PFSK-1 (cell line): ENCODE results near the gene OGFR.

Source experiments
- POLR2AphosphoS5 ChIP-seq: IDR thresholded peaks from 2 replicates; pipeline ENCODE4 v1.6.1; 2012; ENCODE audit warnings: low read depth, mild to moderate bottlenecking, control low read depth, low read length, moderate library complexity
- SIN3A ChIP-seq: IDR thresholded peaks from 2 replicates; pipeline ENCODE4 v1.6.1; 2012; ENCODE audit warnings: mild to moderate bottlenecking, low read length, moderate library complexity, borderline replicate concordance; ENCODE audit not compliant: insufficient read depth

GRCh38 chr20:62815066-62815991 lies 10.7 kb downstream of the OGFR start:
- no peak for TF ChIP-seq POLR2AphosphoS5
- no peak for TF ChIP-seq SIN3A
